Activated T-cell treated with anti-CD3 and anti-CD28 coated beads, Interleukin-2, amount 50 U/mL, for 24 hours (primary cell): Measurements from ENCODE around the gene ASMTL.
"Not testable (repeated sequence)": the region's sequence is repeated elsewhere in the genome, so short reads cannot be mapped to it uniquely, and the experiment has no call there.

ENCODE experiments used
- DNase-seq: peaks from one replicate; pipeline ENCODE4 v3.0.0-alpha.2; 2020
- H3K27ac Mint-ChIP-seq: 2 replicates; pipeline ENCODE4 v1.8.0; 2020; ENCODE audit warnings: mild to moderate bottlenecking, mixed read lengths
- H3K27me3 Mint-ChIP-seq: 2 replicates; pipeline ENCODE4 v1.8.0; 2020; ENCODE audit warnings: mixed read lengths
- H3K36me3 Mint-ChIP-seq: 2 replicates; pipeline ENCODE4 v1.8.0; 2020; ENCODE audit warnings: low read depth, mixed read lengths
- H3K4me1 Mint-ChIP-seq: 2 replicates; pipeline ENCODE4 v1.8.0; 2020; ENCODE audit warnings: low read depth, mixed read lengths
- H3K4me3 Mint-ChIP-seq: 2 replicates; pipeline ENCODE4 v1.8.0; 2020; ENCODE audit warnings: mild to moderate bottlenecking, moderate library complexity, mixed read lengths
- H3K9me3 Mint-ChIP-seq: 2 replicates; pipeline ENCODE4 v1.8.0; 2020; ENCODE audit warnings: mixed read lengths

ASMTL gene

DNA sequence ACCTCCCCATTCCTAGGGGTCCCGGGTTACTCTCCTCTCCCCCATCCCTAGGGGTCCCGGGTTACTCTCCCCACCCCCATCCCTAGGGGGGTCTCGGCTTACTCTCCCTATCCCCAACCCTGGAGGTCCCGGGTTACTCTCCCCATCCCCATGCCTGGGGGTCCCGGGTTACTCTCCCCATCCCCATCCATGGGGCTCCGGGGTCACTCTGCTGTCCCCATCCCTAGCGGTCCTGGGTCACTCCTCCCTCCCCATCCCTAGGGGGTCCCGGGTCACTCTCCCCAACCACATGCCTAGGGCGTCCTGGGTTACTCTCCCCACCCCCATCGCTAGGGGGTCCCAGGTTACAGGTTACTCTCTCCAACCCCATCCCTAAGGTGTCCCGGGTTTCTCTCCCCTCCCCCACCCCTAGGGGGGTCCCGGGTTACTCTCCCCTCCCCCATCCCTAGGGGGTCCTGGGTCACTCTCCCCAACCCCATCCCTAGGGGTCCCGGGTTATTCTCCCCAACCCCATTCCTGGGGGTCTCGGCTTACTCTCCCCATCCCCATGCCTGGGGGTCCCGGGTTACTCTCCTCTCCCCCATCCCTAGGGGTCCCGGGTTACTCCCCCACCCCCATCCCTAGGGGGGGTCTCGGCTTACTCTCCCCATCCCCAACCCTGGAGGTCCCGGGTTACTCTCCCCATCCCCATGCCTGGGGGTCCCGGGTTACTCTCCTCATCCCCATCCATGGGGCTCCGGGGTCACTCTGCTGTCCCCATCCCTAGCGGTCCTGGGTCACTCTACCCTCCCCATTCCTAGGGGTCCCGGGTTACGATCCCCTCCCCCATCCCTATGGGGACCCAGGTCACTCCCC, 821 bp downstream of the ASMTL start:
- Mint-ChIP-seq H3K27me3 (no peaks in the 10 kb centered on the region), H3K36me3 (peaks cover 34% of the 10 kb centered on the region), H3K27ac (peak overlapping the region; percentile 95), H3K4me1 (peaks cover 29% of the 10 kb centered on the region), H3K9me3 (peaks cover 28% of the 10 kb centered on the region), H3K4me3 (peak overlapping the region; percentile 91)
- DNase-seq: peak; percentile 37

DNA sequence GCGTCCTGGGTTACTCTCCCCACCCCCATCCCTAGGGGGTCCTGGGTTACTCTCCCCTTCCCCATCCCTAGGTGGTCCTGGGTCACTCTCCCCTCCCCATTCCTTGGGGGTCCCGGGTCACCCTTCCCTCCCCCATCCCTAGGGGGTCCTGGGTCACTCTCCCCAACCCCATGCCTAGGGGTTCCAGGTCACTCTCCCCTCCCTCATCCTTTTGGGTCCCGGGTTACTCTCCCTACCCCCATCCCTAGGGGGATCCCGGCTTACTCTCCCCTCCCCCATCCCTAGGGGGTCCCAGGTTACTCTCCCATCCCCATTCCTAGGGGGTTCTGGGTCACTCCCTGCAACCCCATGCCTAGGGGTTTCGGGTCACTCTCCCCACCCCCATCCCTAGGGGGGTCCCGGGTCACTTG, 1.5 kb downstream of the ASMTL start:
- peak; percentile 33 for DNase-seq
- H3K4me3 Mint-ChIP-seq: peak overlapping the region; percentile 91
- H3K27ac Mint-ChIP-seq: peak overlapping the region; percentile 69

DNA sequence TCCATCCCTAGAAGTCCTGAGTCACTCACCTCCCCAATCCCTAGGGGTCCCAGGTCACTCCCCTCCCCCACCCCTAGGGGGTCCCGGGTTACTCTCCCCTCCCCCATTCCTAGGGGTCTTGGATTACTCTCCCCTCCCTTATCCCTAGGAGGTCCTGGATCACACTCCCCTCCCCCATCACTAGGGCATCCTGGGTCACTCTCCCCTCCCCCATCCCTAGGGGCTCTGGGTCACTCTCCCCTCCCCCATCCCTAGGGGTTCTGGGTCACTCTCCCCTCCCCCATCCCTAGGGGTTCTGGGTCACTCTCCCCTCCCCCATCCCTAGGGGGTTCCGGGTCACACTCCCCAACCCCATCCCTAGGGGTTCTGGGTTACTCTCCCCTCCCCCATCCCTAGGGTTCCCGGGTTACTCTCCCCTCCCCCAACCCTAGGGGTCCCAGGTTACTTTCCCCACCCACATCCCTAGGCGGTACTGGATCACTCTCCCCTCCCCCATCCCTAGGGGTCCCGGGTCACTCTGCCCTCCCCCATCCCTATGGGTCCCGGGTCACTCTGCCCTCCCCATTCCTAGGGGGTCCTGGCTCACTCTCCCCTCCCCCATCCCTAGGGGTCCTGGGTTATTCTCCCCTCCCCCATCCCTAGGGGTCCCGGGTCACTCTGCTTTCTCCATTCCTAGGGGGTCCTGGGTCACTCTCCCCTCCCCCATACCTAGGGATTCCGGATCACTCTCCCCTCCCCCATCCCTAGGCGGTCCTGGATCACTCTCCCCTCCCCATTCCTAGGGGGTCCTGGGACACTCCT, 2.1 kb downstream of the ASMTL start:
- Mint-ChIP-seq H3K9me3 (peaks cover 30% of the 10 kb centered on the region), H3K4me1 (peaks cover 26% of the 10 kb centered on the region), H3K36me3 (peaks cover 47% of the 10 kb centered on the region), H3K27ac (peak overlapping the region; percentile 71), H3K4me3 (no peak overlapping the region), H3K27me3 (no peaks in the 10 kb centered on the region)
- peak; percentile 27 for DNase-seq

More for the DNA sequence above, 1.5 kb downstream of the ASMTL start:
- peaks cover 31% of the 10 kb centered on the region for H3K4me1 Mint-ChIP-seq
- no peaks in the 10 kb centered on the region for H3K27me3 Mint-ChIP-seq
- H3K9me3 Mint-ChIP-seq: peaks cover 30% of the 10 kb centered on the region
- H3K36me3 Mint-ChIP-seq: peaks cover 40% of the 10 kb centered on the region

- H3K36me3 Mint-ChIP-seq: peaks cover 55% of the 10 kb centered on the region
- peak overlapping the region; percentile 71 for H3K27ac Mint-ChIP-seq
- H3K27me3 Mint-ChIP-seq: no peaks in the 10 kb centered on the region
- peaks cover 32% of the 10 kb centered on the region for H3K9me3 Mint-ChIP-seq
- H3K4me3 Mint-ChIP-seq: no peak overlapping the region
- peaks cover 20% of the 10 kb centered on the region for H3K4me1 Mint-ChIP-seq
- no peak for DNase-seq
Measured at GRCh38 chrX:1449823-1450149, 2.9 kb downstream of the ASMTL start.

DNA sequence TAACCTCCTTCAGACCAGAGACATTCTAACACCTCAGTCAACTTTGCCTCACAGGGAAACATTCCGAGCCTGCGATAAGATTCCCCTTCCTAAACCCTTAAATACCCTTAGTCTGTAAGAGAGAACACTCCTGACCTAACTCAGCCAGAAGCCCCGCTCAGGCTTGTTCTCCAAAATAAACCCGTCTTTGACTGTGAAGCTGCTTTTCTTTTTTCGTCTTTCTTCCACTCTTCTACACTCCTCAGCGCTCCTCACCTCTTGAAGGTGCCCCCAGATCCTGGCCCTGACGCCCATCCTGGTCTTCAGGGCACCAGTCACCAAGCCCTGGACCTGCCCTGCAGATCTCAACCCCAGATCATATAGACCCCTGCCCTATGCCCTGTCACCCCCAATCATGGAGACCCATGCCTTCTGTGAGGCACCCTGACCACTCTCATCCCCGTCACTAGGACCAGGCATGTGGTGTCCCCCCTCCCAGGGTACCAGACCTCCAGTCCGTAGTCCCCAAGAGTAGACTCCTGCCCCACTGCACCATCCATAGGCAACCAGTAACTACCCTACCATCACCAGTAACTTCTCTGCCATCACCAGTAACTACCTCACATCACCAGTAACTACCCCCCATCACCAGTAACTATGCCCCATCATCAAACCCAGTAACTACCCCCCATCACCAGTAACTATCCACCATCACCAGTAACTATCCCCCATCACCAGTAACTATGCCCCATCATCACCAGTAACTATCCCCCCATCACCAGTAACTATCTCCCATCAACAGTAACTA, 3.5 kb downstream of the ASMTL start:
- Mint-ChIP-seq H3K27ac (peak overlapping the region; percentile 71), H3K36me3 (peaks cover 60% of the 10 kb centered on the region), H3K4me3 (no peak overlapping the region), H3K27me3 (no peaks in the 10 kb centered on the region), H3K4me1 (peaks cover 16% of the 10 kb centered on the region), H3K9me3 (peaks cover 36% of the 10 kb centered on the region)
- peak; percentile 25 for DNase-seq

DNA sequence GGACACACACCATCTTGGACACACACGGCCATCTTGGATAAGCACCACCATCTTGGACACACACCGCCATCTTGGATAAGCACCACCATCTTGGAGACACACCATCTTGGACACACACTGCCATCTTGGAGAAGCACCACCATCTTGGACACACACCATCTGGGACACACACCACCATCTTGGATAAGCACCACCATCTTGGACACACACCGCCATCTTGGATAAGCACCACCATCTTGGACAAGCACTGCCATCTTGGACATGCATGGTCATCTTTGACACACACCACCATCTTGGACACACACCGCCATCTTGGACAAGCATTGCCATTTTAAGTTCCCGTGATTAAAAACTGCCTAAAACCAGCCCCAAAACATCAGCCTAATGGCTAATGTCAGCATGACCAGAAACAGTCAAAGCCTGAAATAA, 4.1 kb downstream of the ASMTL start:
- not testable (repeated sequence) for H3K4me3 Mint-ChIP-seq, DNase-seq, H3K27me3 Mint-ChIP-seq
- H3K4me1 Mint-ChIP-seq: peaks cover 16% of the 10 kb centered on the region
- H3K9me3 Mint-ChIP-seq: peaks cover 40% of the 10 kb centered on the region
- peaks cover 67% of the 10 kb centered on the region for H3K36me3 Mint-ChIP-seq
- H3K27ac Mint-ChIP-seq: peak overlapping the region; percentile 44

DNA sequence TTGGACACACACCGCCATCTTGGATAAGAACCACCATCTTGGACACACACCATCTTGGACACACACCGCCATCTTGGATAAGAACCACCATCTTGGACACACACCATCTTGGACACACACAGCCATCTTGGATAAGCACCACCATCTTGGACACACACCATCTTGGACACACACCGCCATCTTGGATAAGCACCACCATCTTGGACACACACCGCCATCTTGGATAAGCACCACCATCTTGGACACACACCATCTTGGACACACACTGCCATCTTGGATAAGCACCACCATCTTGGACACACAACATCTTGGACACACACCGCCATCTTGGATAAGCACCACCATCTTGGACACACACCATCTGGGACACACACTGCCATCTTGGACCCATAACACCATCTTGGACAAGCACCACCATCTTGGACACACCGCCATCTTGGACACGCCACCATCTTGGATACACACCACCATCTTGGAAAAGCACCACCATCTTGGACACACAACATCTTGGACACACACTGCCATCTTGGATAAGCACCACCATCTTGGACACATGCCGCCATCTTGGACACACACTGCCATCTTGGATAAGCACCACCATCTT, 4.6 kb downstream of the ASMTL start:
- DNase-seq: peak; percentile 34
- H3K4me1 Mint-ChIP-seq: peaks cover 16% of the 10 kb centered on the region
- H3K27me3 Mint-ChIP-seq, H3K4me3 Mint-ChIP-seq: not testable (repeated sequence)
- H3K36me3 Mint-ChIP-seq: peaks cover 72% of the 10 kb centered on the region
- H3K9me3 Mint-ChIP-seq: peaks cover 44% of the 10 kb centered on the region
- H3K27ac Mint-ChIP-seq: peak overlapping the region; percentile 44

- peaks cover 16% of the 10 kb centered on the region for H3K4me1 Mint-ChIP-seq
- peak; percentile 30 for DNase-seq
Measured at GRCh38 chrX:1446984-1447968, 5.4 kb downstream of the ASMTL start.

GRCh38 chrX:1444561-1445500, 7.9 kb downstream of the ASMTL start:
- peak; percentile 19 for DNase-seq
- Mint-ChIP-seq H3K4me1 (peaks cover 11% of the 10 kb centered on the region), H3K27me3 (no peaks in the 10 kb centered on the region), H3K9me3 (peaks cover 44% of the 10 kb centered on the region), H3K27ac (no peak overlapping the region), H3K4me3 (no peak overlapping the region), H3K36me3 (peaks cover 89% of the 10 kb centered on the region)

More at GRCh38 chrX:1446984-1447968, 5.4 kb downstream of the ASMTL start:
- peaks cover 78% of the 10 kb centered on the region for H3K36me3 Mint-ChIP-seq
- peaks cover 47% of the 10 kb centered on the region for H3K9me3 Mint-ChIP-seq
- H3K27ac Mint-ChIP-seq: peak overlapping the region; percentile 40
- H3K27me3 Mint-ChIP-seq, H3K4me3 Mint-ChIP-seq: not testable (repeated sequence)

DNA sequence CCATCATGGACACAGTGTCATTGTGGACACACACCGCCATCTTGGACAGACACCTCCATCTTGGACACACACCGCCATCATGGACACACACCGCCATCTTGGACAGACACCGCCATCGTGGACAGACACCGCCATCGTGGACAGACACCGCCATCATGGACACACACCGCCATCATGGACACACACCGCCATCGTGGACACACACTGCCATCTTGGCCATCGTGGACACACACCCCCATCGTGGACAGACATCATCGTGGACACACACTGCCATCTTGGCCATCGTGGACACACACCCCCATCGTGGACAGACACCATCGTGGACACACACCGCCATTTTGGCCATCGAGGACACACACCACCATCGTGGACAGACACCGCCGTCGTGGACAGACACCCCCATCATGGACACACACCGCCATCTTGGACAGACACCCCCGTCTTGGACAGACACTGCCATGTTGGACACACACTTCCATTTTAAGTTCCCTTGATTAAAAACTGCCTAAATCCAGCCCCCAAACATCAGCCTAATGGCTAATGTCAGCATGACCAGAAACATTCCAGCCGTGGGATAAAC, 9.1 kb downstream of the ASMTL start:
- peaks cover 7% of the 10 kb centered on the region for H3K4me1 Mint-ChIP-seq
- H3K27ac Mint-ChIP-seq: no peak overlapping the region
- peak; percentile 26 for DNase-seq
- no peak overlapping the region for H3K4me3 Mint-ChIP-seq
- peaks cover 89% of the 10 kb centered on the region for H3K36me3 Mint-ChIP-seq
- peaks cover 34% of the 10 kb centered on the region for H3K9me3 Mint-ChIP-seq
- no peaks in the 10 kb centered on the region for H3K27me3 Mint-ChIP-seq

GRCh38 chrX:1442724-1443367, 9.9 kb downstream of the ASMTL start:
- DNase-seq: peak; percentile 25
- Mint-ChIP-seq H3K27ac (no peak overlapping the region), H3K9me3 (peaks cover 29% of the 10 kb centered on the region), H3K4me1 (peaks cover 4% of the 10 kb centered on the region), H3K36me3 (peaks cover 89% of the 10 kb centered on the region), H3K4me3 (no peak overlapping the region), H3K27me3 (no peaks in the 10 kb centered on the region)
